Right ventricle myocardium inferior (tissue), 1 donor: ENCODE data around the gene TRIL. TPM values are rescaled to one million over a fixed set of nuclear protein-coding genes. Genes with fewer than 3 reads are reported as not detected.
A peak's percentile ranks its signal among the peaks of the same experiment; 100 is the strongest.

Experiments used
- ATAC-seq: fragments of 200-7000 bp; cut with Tn5 transposase; one replicate; pipeline ENCODE4 v1.9.1; 2020; ENCODE audit warnings: mild to moderate bottlenecking, moderate library complexity
- DNase-seq: peaks from one replicate; pipeline ENCODE4 v3.0.0; 2021; ENCODE audit errors: missing footprints
- intact Hi-C: fragments of 100-400 bp; cut with DNase I; formaldehyde crosslinking; loops from one replicate; pipeline ENCODE4 v1.11.0; 2022
- total RNA-seq: library from RNA; stranded (reverse); fragmentation: NEBNext Ultra II Directional; extraction: Animal tissue kit (Norgen Biotek cat#: 25700); gene quantifications from one replicate; pipeline ENCODE4 v1.2.1, GENCODE V29; 2021
- donor health status: DM: no; HTN: yes; CAD: no; lungs with severe emphysema.

The TRIL gene
- total RNA-seq, 1 donor from 2014 or later = 2.3 TPM

DNA sequence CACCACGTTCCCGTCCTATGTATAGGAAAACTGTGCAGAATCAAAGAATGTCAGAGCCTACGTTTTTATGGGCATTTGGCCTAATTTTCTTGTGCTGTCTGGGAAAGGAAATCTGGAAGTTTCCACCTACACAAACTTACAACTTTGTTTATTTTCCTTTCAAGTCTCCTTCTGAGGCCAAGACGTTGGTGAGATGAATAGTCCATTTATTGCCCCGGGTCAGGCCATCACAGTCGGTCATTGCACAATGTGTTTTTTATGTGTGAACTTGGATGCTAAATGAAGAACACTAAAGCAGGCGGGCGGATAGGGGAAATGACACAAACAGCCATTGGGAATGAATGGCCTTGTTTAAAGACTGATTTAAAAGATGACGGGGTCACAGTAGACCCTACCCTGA lies 38.6 kb downstream of the TRIL start:
- ATAC-seq = no peak

DNA sequence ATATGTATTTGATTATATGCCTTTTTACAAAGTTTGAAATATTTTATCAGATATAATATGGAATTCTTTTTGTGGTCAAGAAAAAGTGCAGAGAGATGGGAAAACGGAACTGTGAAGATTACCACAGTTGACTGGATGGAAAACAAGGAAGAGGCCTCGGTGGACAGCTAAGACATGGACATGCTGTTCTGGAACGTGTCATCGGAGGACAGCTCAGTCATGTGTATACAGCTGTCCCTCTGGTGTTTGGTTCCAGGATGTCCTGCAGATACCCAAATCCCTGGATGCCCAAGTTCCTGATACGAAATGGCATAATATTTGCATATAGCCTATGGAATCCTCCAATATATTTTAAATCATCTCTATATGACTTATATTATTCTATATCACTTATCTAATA lies 49.4 kb downstream of the TRIL start:
- DNase-seq = no peak
- ATAC-seq = peak; percentile 56
- intact Hi-C loops = no loop called here

More for the DNA sequence above, 38.6 kb downstream of the TRIL start:
- DNase-seq = no peak
- intact Hi-C loops = no loop called here

DNA sequence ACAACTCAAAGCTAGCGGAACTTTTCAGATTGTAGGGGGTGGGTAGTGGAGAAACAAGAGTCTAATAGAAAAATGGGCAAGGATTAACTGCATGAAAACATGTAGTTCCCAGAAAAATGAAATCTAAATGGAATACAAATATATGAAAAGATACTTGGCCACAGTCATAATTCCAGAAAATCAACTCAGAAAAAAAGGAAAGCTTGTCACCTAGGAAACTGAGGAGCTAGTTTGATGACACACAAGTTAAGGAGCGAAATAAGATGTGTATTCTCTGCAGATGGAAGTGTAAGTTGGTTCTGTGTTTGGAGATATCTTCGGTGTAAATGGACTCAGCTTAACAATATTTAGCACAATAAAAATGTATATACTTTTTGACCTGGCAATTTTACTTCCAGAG lies 52.7 kb downstream of the TRIL start:
- DNase-seq (no peak), ATAC-seq (no peak)
- intact Hi-C loops = no loop called here

DNA sequence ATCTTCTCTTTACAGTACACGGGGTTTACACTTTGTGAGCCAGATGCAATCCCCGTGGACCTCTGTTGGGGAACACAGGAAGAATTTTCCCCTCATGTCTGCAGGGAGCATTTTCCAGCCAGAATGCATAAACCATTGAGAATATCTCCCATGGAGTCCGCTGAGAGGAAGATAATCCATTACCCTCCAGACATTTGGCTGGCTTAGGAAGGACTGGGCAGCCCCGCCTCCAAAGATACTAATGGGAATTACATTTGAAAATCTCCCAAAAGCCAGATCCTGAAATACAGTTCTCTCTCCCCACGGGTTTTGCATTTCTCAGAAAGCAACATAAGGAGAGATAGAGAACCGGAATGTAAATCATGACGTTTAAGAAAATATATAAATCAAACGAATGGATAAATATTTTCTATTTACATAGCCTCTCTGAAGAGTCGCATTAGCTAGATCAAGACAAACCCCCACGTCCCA lies 53.5 kb downstream of the TRIL start:
- ATAC-seq (no peak), DNase-seq (no peak)
- intact Hi-C loops = no loop called here

DNA sequence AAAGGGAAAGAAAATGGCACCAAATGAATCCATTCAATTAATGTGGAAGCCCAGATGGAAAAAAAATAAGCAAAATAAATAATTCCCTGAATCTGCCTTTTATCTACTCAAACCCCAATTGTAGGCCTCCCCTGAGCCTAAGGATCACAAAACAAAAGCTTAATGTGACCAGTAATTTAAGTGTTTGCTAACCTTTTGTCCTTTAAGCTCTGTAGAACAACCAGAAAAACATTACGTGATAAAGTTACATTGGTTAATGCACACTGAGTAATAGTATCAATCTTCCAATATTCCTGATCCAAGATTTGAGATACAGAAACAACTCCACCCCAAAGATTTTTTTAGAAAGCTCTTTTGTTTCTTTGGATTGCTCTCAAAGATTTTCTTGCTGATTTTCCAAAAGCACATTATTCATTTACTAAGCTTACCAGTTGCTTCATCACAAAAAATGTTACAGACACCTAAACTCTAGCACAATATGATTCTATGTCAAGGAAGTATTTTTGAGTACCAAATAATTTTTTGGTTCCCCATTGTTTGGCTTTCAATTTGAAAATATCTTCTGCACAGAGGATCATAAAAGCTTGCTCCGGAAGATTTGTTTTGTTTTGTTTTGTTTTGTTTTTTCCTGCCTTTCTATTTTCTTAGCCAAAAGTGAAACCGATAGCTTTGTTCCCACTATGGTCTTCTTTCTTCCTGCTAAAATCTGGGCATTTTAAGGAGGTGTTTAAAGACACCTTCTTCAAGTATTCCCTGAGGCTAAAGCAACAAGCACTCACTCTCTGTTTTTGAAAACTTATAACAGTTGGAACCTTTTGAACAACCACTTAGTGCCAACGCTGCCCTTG lies 54.2 kb downstream of the TRIL start:
- DNase-seq (no peak), ATAC-seq (no peak)
- intact Hi-C loops = no loop called here

Other genes starting within 250 kb of the TRIL start
- 50.6 TPM for gene CPVL, start 188.2 kb upstream of the TRIL start, total RNA-seq
- gene CHN2, start 236.4 kb upstream of the TRIL start, total RNA-seq = 20.2 TPM